DMS79 (cell line): ENCODE data around the gene BLID.

ENCODE experiments used
- DNase-seq: peaks from one replicate; lab custom pipeline; 2025; lab: John Stamatoyannopoulos, UW

BLID gene

GRCh38 chr11:122139595-122139866 is 23.5 kb upstream of the BLID start:
- no peak for DNase-seq

- DNase-seq = no peak
These were observed 23.0 kb upstream of the BLID start for GRCh38 chr11:122138744-122139594.

GRCh38 chr11:122137078-122137793 is 21.2 kb upstream of the BLID start:
- no peak for DNase-seq

GRCh38 chr11:122131126-122131525 is 15.1 kb upstream of the BLID start:
- DNase-seq = no peak

GRCh38 chr11:122128146-122128545 is 12.1 kb upstream of the BLID start:
- no peak for DNase-seq

GRCh38 chr11:122127020-122127419 is 11.0 kb upstream of the BLID start:
- no peak for DNase-seq

GRCh38 chr11:122126024-122126688 is 10.1 kb upstream of the BLID start:
- DNase-seq = no peak

GRCh38 chr11:122123263-122123929 is 7.4 kb upstream of the BLID start:
- peak; percentile 84 for DNase-seq

- no peak for DNase-seq
These were observed 6.2 kb upstream of the BLID start for GRCh38 chr11:122122179-122122578.

- no peak for DNase-seq
These were observed 4.1 kb upstream of the BLID start for GRCh38 chr11:122120096-122120495.

GRCh38 chr11:122116591-122116990 is 576 bp upstream of the BLID start:
- no peak for DNase-seq

- DNase-seq = no peak
These were observed 1.0 kb downstream of the BLID start for GRCh38 chr11:122114976-122115375.

- DNase-seq = no peak
These were observed 1.9 kb downstream of the BLID start for GRCh38 chr11:122113836-122114825.

- DNase-seq = no peak
These were observed 3.3 kb downstream of the BLID start for GRCh38 chr11:122112470-122113365.

GRCh38 chr11:122109932-122110331 is 6.1 kb downstream of the BLID start:
- no peak for DNase-seq

GRCh38 chr11:122108828-122109227 is 7.2 kb downstream of the BLID start:
- DNase-seq = no peak

GRCh38 chr11:122108192-122108799 is 7.7 kb downstream of the BLID start:
- no peak for DNase-seq

- DNase-seq = no peak
These were observed 8.4 kb downstream of the BLID start for GRCh38 chr11:122107566-122107965.

- DNase-seq = no peak
These were observed 9.0 kb downstream of the BLID start for GRCh38 chr11:122107045-122107444.
